Activated naive CD4-positive, alpha-beta T cell (primary cell): ENCODE measurements around the gene TNNT3.
"Not testable (repeated sequence)": the region's sequence is repeated elsewhere in the genome, so short reads cannot be mapped to it uniquely, and the experiment has no call there.

ENCODE experiments used
- DNase-seq, 4 experiments: peaks; one replicate each; lab custom pipeline; 2025; lab: John Stamatoyannopoulos, UW

TNNT3 gene

GRCh38 chr11:1935156-1936071 lies 15.9 kb downstream of the TNNT3 start:
- DNase-seq = no peak

- DNase-seq = no peak
These were observed 16.7 kb downstream of the TNNT3 start for GRCh38 chr11:1936072-1936780.

GRCh38 chr11:1936781-1937615 lies 17.5 kb downstream of the TNNT3 start:
- no peak for DNase-seq

- DNase-seq = no peak
These were observed 18.3 kb downstream of the TNNT3 start for GRCh38 chr11:1937616-1938342.

GRCh38 chr11:1938343-1939005 lies 19.0 kb downstream of the TNNT3 start:
- no peak for DNase-seq

GRCh38 chr11:1939006-1939625 lies 19.6 kb downstream of the TNNT3 start:
- DNase-seq = no peak

- DNase-seq = not testable (repeated sequence)
These were observed 20.3 kb downstream of the TNNT3 start for GRCh38 chr11:1939788-1940187.

- no peak for DNase-seq
These were observed 23.2 kb downstream of the TNNT3 start for GRCh38 chr11:1942558-1943260.

- DNase-seq = no peak
These were observed 24.1 kb downstream of the TNNT3 start for GRCh38 chr11:1943576-1943975.

GRCh38 chr11:1943977-1944376 lies 24.5 kb downstream of the TNNT3 start:
- DNase-seq = no peak

- DNase-seq = no peak
These were observed 27.4 kb downstream of the TNNT3 start, which contains the start of gene MRPL23 for GRCh38 chr11:1946812-1947484. TSS of gene MRPL23 (plus strand) at chr11:1947332. CDS start at chr11:1947363, 31 bp downstream.

- no peak for DNase-seq
These were observed 28.2 kb downstream of the TNNT3 start for GRCh38 chr11:1947592-1948237.

- DNase-seq = no peak
These were observed 28.9 kb downstream of the TNNT3 start for GRCh38 chr11:1948389-1948788.

GRCh38 chr11:1949302-1949701 lies 29.8 kb downstream of the TNNT3 start:
- DNase-seq = no peak

- DNase-seq = no peak
These were observed 30.4 kb downstream of the TNNT3 start for GRCh38 chr11:1949922-1950321.

- DNase-seq = no peak
These were observed 33.4 kb downstream of the TNNT3 start for GRCh38 chr11:1952806-1953482.

- DNase-seq = no peak
These were observed 34.2 kb downstream of the TNNT3 start for GRCh38 chr11:1953489-1954266.
